ENCODE data around the gene SOX15. TPM values are rescaled to one million over a fixed set of nuclear protein-coding genes. Genes with fewer than 3 reads are reported as not detected.

Gene SOX15
- total and polyA plus RNA-seq, 2 of the 13 experiments (the other 11 are each of a cell fraction or from before 2014, with no cell fraction given), result 0.07 to 0.18 TPM

DNA sequence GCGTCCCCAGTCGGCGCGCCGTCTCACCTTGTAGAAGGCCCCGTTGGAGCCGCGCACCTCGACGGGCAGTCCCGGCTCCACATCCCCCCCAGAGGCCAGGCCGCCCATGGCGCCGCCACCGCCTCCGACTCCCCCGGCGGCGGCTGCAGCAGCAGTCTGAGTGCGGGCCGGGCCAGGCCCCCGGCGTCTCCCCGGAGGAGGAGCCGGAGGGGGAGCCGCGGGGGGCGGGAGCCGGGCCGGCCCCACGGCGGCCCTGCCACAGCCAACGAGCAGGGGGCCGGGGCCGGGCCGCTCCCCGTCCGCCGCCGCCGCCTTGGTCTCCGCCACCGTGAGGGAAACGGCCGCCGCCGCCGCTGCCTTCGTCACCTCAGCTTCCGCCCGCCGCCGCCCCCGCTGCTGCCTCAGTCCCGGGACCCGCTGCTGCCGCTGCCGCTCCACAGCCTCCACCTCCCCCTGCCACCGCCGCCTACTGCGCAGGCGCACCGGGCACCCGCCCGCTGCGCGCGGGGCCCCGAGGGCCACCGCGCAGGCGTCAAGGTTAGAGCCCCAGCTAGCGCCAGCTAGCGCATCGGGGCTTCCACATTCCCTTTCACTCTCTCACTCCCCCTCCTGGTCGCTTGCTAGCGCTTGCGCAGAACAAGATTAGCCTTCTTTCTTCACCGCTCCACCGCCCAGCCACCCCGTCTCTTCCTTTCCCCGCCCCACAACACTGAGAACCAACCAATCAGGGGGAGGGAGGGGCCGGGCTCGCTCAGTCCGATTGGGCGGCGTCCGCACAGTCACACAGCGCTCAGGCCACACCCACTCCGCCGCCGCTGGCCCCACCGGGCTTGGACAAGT, 24.8 kb upstream of the SOX15 start, which contains the start of gene FXR2 (continued):
- TF ChIP-seq PCBP1 (IDR thresholded peaks at IDR 0.05; ENCODE audit: borderline replicate concordance, low read depth, low read length), result 0 out of 2 replicates have a peak, but pooled peaks have one; percentile 14
- peak; percentile 58 for TF ChIP-seq RAD21 (CRISPR knock-in tag; IDR thresholded peaks at IDR 0.05)
- TF ChIP-seq ZNF792 (CRISPR knock-in tag; IDR thresholded peaks at IDR 0.05), result no peak
- TF ChIP-seq, protein P1, sequence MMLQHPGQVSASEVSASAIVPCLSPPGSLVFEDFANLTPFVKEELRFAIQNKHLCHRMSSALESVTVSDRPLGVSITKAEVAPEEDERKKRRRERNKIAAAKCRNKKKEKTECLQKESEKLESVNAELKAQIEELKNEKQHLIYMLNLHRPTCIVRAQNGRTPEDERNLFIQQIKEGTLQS (CRISPR knock-in tag; IDR thresholded peaks at IDR 0.05), result no peak
- TF ChIP-seq ZNF616 (CRISPR knock-in tag; IDR thresholded peaks at IDR 0.05; ENCODE audit: low read depth), result 0 out of 2 replicates have a peak, but pooled peaks have one; percentile 56
- TF ChIP-seq, protein P2, sequence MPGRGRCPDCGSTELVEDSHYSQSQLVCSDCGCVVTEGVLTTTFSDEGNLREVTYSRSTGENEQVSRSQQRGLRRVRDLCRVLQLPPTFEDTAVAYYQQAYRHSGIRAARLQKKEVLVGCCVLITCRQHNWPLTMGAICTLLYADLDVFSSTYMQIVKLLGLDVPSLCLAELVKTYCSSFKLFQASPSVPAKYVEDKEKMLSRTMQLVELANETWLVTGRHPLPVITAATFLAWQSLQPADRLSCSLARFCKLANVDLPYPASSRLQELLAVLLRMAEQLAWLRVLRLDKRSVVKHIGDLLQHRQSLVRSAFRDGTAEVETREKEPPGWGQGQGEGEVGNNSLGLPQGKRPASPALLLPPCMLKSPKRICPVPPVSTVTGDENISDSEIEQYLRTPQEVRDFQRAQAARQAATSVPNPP (CRISPR knock-in tag; IDR thresholded peaks at IDR 0.05), result no peak
- TF ChIP-seq, protein P3, sequence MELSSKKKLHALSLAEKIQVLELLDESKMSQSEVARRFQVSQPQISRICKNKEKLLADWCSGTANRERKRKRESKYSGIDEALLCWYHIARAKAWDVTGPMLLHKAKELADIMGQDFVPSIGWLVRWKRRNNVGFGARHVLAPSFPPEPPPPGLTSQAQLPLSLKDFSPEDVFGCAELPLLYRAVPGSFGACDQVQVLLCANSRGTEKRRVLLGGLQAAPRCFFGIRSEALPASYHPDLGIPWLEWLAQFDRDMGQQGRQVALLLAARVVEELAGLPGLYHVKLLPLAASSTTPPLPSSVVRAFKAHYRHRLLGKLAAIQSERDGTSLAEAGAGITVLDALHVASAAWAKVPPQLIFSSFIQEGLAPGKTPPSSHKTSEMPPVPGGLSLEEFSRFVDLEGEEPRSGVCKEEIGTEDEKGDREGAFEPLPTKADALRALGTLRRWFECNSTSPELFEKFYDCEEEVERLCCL (CRISPR knock-in tag; IDR thresholded peaks at IDR 0.05; ENCODE audit: borderline replicate concordance), result no peak
- 0 out of 2 replicates have a peak, but pooled peaks have one; percentile 48 for TF ChIP-seq TBP (CRISPR knock-in tag; IDR thresholded peaks at IDR 0.05)
- peak; percentile 67; the same call in 1 of the 2 replicates for TF ChIP-seq FOXK1 (CRISPR knock-in tag; IDR thresholded peaks at IDR 0.05; ENCODE audit: borderline replicate concordance, low read depth)
- 0 out of 2 replicates have a peak, but pooled peaks have one; percentile 69 for TF ChIP-seq ZNF547 (CRISPR knock-in tag; IDR thresholded peaks at IDR 0.05)
- TF ChIP-seq, protein P4, sequence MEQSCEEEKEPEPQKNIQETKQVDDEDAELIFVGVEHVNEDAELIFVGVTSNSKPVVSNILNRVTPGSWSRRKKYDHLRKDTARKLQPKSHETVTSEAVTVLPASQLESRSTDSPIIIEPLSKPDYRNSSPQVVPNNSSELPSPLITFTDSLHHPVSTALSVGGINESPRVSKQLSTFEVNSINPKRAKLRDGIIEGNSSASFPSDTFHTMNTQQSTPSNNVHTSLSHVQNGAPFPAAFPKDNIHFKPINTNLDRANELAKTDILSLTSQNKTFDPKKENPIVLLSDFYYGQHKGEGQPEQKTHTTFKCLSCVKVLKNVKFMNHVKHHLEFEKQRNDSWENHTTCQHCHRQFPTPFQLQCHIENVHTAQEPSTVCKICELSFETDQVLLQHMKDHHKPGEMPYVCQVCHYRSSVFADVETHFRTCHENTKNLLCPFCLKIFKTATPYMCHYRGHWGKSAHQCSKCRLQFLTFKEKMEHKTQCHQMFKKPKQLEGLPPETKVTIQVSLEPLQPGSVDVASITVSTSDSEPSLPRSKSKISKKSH (CRISPR knock-in tag; IDR thresholded peaks at IDR 0.05; ENCODE audit: borderline replicate concordance), result peak; percentile 62; the same call in 1 of the 2 replicates
- TF ChIP-seq, protein P5, sequence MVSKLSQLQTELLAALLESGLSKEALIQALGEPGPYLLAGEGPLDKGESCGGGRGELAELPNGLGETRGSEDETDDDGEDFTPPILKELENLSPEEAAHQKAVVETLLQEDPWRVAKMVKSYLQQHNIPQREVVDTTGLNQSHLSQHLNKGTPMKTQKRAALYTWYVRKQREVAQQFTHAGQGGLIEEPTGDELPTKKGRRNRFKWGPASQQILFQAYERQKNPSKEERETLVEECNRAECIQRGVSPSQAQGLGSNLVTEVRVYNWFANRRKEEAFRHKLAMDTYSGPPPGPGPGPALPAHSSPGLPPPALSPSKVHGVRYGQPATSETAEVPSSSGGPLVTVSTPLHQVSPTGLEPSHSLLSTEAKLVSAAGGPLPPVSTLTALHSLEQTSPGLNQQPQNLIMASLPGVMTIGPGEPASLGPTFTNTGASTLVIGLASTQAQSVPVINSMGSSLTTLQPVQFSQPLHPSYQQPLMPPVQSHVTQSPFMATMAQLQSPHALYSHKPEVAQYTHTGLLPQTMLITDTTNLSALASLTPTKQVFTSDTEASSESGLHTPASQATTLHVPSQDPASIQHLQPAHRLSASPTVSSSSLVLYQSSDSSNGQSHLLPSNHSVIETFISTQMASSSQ (IDR thresholded peaks at IDR 0.05; ENCODE audit: low read depth), result no peak
- TF ChIP-seq, protein P5 (CRISPR knock-in tag; IDR thresholded peaks at IDR 0.05; ENCODE audit: borderline replicate concordance), result no peak
- 0 out of 2 replicates have a peak, but pooled peaks have one; percentile 31 for TF ChIP-seq CREM (IDR thresholded peaks at IDR 0.05)
- TF ChIP-seq CREM (CRISPR knock-in tag; IDR thresholded peaks at IDR 0.05), result no peak
- 0 out of 2 replicates have a peak, but pooled peaks have one; percentile 32 for TF ChIP-seq MED13 (CRISPR knock-in tag; IDR thresholded peaks at IDR 0.05)
- no peak for TF ChIP-seq TEAD2 (CRISPR knock-in tag; IDR thresholded peaks at IDR 0.05)
- 0 out of 2 replicates have a peak, but pooled peaks have one; percentile 10 for TF ChIP-seq TAF1 (CRISPR knock-in tag; IDR thresholded peaks at IDR 0.05)
- TF ChIP-seq LCORL (IDR thresholded peaks at IDR 0.05), result no peak
- no peak for TF ChIP-seq LCORL (CRISPR knock-in tag; IDR thresholded peaks at IDR 0.05)
- peak; percentile 32; the same call in 1 of the 2 replicates for TF ChIP-seq ERF (CRISPR knock-in tag; IDR thresholded peaks at IDR 0.05)

Data from HepG2 (cell line).